Hepatocyte (in vitro differentiated cells): ENCODE results near the gene GPR55. TPM values are rescaled to one million over a fixed set of nuclear protein-coding genes. Genes with fewer than 3 reads are reported as not detected.

Experiments used
- DNase-seq: peaks from one replicate; pipeline ENCODE4 v3.0.0-alpha.2; 2016; ENCODE audit warnings: low spot score
- H2AFZ ChIP-seq: fragments of 200-600 bp; sonication (generic); 2 replicates; pipeline ENCODE4 v1.6.0; 2016; ENCODE audit warnings: antibody characterized with exemption, mild to moderate bottlenecking
- H3K27ac ChIP-seq: fragments of 200-600 bp; sonication (generic); 2 replicates; pipeline ENCODE4 v1.5.1; 2016; ENCODE audit warnings: mild to moderate bottlenecking
- H3K27me3 ChIP-seq: fragments of 200-600 bp; sonication (generic); 2 replicates; pipeline ENCODE4 v1.6.1; 2016
- H3K36me3 ChIP-seq: fragments of 200-600 bp; sonication (generic); replicated peaks from 2 replicates; pipeline ENCODE4 v1.5.1; 2016; ENCODE audit warnings: low read depth; ENCODE audit not compliant: insufficient read depth
- H3K4me1 ChIP-seq: fragments of 200-600 bp; sonication (generic); 2 replicates; pipeline ENCODE4 v1.5.1; 2016; ENCODE audit warnings: mild to moderate bottlenecking, moderate library complexity; ENCODE audit not compliant: insufficient read depth
- H3K4me2 ChIP-seq: fragments of 200-600 bp; sonication (generic); 2 replicates; pipeline ENCODE4 v1.6.0; 2016
- H3K4me3 ChIP-seq: fragments of 200-600 bp; sonication (generic); 2 replicates; pipeline ENCODE4 v1.5.1; 2016; ENCODE audit warnings: mild to moderate bottlenecking
- H3K79me2 ChIP-seq: fragments of 200-600 bp; sonication (generic); 2 replicates; pipeline ENCODE4 v1.6.0; 2017; ENCODE audit warnings: mild to moderate bottlenecking
- H3K9me2 ChIP-seq: fragments of 200-600 bp; sonication (generic); replicated peaks from 2 replicates; pipeline ENCODE4 v1.6.0; 2017; ENCODE audit warnings: mild to moderate bottlenecking; ENCODE audit not compliant: insufficient read depth
- H3K9me3 ChIP-seq: fragments of 200-600 bp; sonication (generic); 2 replicates; pipeline ENCODE4 v1.5.1; 2016; ENCODE audit warnings: low read depth, mild to moderate bottlenecking
- H4K20me1 ChIP-seq: fragments of 200-600 bp; sonication (generic); 2 replicates; pipeline ENCODE4 v1.6.0; 2016; ENCODE audit warnings: mild to moderate bottlenecking; ENCODE audit not compliant: insufficient read depth, poor library complexity, severe bottlenecking
- CTCF ChIP-seq: fragments of 200-600 bp; sonication (generic); IDR thresholded peaks from 2 replicates; pipeline ENCODE4 v1.5.1; 2016; ENCODE audit warnings: antibody characterized with exemption, mild to moderate bottlenecking; ENCODE audit not compliant: poor library complexity
- EZH2 ChIP-seq: fragments of 200-600 bp; sonication (generic); IDR thresholded peaks from 2 replicates; pipeline ENCODE4 v1.6.1; 2016; ENCODE audit warnings: antibody characterized with exemption, mild to moderate bottlenecking, borderline replicate concordance
- EZH2phosphoT487 ChIP-seq: fragments of 200-600 bp; sonication (generic); IDR thresholded peaks from one replicate; pipeline ENCODE4 v1.6.1; 2018; ENCODE audit warnings: antibody characterized with exemption, mild to moderate bottlenecking, low read depth, moderate library complexity; ENCODE audit not compliant: unreplicated experiment, severe bottlenecking
- WGBS: methylation state at CpG from one replicate; pipeline ENCODE4 v1.1.6; 2016; ENCODE audit warnings: low lambda C conversion rate; ENCODE audit errors: missing lambda C conversion rate; 5-methylcytosine and 5-hydroxymethylcytosine counted together
- polyA plus RNA-seq: library from polyadenylated mRNA; unstranded; fragments of >200 nt; fragmentation: Nextera tagmentation; extraction: Ambion mirVana; gene quantifications from 2 replicates; pipeline ENCODE4 v1.2.1, GENCODE V29; 2016
- total RNA-seq: library from RNA; depleted of rRNA; stranded (reverse); fragments of >200 nt; gene quantifications from 2 replicates; pipeline ENCODE4 v1.2.3, GENCODE V29; 2014

Gene GPR55
- total and polyA plus RNA-seq, 2 experiments from 2014 or later, result 0.83 TPM; not detected in 1

- H3K36me3 ChIP-seq, result no peaks in the 10 kb centered on the region
- H3K79me2 ChIP-seq, result no peaks in the 10 kb centered on the region
- no peaks in the 10 kb centered on the region for H3K9me3 ChIP-seq
- H2AFZ ChIP-seq, result no peak overlapping the region
- H3K4me2 ChIP-seq, result no peak overlapping the region
- no peak for TF ChIP-seq CTCF
- no peak for TF ChIP-seq EZH2phosphoT487
- no peak for TF ChIP-seq EZH2
- DNase-seq, result no peak
- no peaks in the 10 kb centered on the region for H3K27me3 ChIP-seq
- no peaks in the 10 kb centered on the region for H3K9me2 ChIP-seq
- WGBS, result 78% methylated on average over 10 of the region's 10 CpGs
- no peak overlapping the region for H3K4me3 ChIP-seq
- no peak overlapping the region for H3K27ac ChIP-seq
- no peaks in the 10 kb centered on the region for H4K20me1 ChIP-seq
- no peaks in the 10 kb centered on the region for H3K4me1 ChIP-seq
Measured at GRCh38 chr2:230908595-230909191, 16.3 kb downstream of the GPR55 start.

GRCh38 chr2:230908092-230908594, 16.9 kb downstream of the GPR55 start:
- no peak overlapping the region for H3K4me2 ChIP-seq
- H3K9me3 ChIP-seq, result no peaks in the 10 kb centered on the region
- DNase-seq, result no peak
- H3K4me1 ChIP-seq, result no peaks in the 10 kb centered on the region
- H3K27ac ChIP-seq, result no peak overlapping the region
- H3K9me2 ChIP-seq, result no peaks in the 10 kb centered on the region
- H3K4me3 ChIP-seq, result no peak overlapping the region
- no peaks in the 10 kb centered on the region for H4K20me1 ChIP-seq
- no peak overlapping the region for H2AFZ ChIP-seq
- no peaks in the 10 kb centered on the region for H3K36me3 ChIP-seq
- no peaks in the 10 kb centered on the region for H3K79me2 ChIP-seq
- TF ChIP-seq CTCF (no peak), EZH2phosphoT487 (no peak), EZH2 (no peak)
- H3K27me3 ChIP-seq, result no peaks in the 10 kb centered on the region
- 92% methylated on average over 5 of the region's 6 CpGs for WGBS

DNA sequence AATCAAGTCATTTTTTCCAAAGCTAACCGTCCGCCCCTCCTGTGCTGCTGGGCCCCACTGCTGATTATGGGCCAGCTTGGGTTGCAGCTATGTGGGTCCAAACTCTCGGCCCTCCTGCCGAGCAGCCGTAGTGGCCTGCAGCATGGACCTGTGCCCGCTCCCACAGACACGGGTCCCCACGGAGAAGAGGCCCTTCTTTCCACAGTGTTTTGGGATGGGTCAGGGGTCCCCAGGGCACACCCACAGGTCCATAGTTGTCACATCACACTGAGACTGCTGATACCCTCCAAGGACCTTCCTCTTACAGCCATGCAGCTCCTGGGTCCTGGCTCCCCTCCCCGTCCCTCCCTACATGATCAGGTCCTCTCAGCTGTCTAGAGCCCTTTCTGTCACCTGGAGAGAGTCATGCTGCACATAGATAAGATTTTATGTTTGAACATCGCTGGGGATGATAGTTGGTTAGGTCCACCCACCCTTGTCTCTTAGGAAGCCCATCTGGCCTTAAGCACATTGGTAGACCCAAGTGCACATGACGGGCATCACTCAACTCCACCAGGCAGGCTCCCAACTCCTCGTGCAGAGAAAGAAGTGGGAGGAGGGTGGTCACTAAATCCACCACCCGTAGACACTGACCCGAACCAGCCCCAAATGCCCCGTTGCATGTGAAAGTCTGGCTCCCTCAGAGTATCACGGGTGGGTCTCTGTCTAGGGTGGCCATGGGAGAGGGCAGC, 17.5 kb downstream of the GPR55 start:
- Histone ChIP-seq H2AFZ (no peak overlapping the region), H3K27ac (no peak overlapping the region), H3K36me3 (no peaks in the 10 kb centered on the region), H3K4me3 (no peak overlapping the region), H3K9me3 (no peaks in the 10 kb centered on the region), H4K20me1 (no peaks in the 10 kb centered on the region), H3K4me1 (no peaks in the 10 kb centered on the region), H3K4me2 (no peak overlapping the region), H3K79me2 (no peaks in the 10 kb centered on the region), H3K9me2 (no peaks in the 10 kb centered on the region), H3K27me3 (no peaks in the 10 kb centered on the region)
- TF ChIP-seq EZH2 (no peak), CTCF (no peak), EZH2phosphoT487 (no peak)
- 95% methylated on average over 16 of the region's 16 CpGs for WGBS
- DNase-seq, result no peak
